ENCODE data around the gene APOA4.

The APOA4 gene

DNA sequence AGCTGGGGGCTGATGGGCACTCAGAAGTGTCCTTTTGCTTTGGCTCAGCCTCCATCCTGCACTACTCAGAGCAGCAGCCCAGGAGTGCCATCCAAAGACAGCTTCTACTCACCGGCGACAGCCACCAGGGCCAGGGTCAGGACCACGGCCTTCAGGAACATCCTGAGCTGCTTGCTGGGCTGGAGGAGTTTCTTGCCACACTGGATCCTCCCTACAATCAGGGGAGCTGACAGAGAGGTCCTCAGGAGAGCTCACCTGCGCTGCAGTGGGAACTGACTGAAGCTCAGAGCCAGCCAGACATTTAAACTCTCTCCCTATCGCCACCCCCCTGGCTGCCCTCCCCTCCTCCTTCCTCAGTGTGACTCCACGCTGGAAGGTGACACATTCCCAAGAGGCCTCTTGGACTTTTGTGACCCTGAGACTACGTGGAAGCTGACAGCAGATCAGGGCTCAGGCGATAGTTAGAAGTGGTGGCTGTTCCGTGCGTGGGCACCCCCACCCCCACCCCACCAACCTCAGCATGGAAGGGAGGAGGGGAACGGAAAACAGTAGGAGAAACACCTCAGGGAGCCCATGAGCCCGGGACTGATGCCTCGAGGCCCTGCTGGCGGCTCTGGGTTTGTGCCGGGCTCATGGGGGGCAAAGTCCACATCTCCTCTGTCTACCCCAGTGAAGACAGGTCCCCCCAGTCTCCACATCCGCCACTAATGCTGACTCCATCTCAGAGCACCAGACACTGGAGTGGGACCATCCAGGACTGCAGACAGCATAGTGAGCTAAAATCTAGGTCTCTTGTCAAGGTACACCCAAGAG, at the start of gene APOA4:
Gene APOA4 (minus strand): TSS at position 274 of the 813 bp plus-strand sequence. CDS start 113 bp downstream, at position 161.
- DNase-seq = no peak

DNA sequence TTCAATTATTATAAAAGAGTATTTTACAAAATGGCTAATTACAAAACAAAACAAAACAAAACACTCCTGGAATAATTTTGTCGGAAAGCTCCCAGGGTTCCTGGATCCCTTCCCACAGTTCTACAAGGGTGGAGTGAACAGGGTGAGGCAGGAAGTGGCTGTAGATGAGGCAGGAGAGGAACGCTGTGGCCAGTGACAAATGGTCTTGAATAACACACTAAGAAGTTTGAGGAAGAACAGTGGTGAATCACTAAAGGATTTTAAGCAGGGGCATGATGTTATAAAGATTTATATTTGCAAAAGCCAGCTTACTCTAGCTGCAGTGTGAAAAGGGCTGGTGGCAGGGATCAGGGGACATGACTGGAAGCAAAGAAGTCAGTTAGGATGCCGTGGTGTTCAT, 48.1 kb upstream of the APOA4 start:
- no peak for DNase-seq

DNA sequence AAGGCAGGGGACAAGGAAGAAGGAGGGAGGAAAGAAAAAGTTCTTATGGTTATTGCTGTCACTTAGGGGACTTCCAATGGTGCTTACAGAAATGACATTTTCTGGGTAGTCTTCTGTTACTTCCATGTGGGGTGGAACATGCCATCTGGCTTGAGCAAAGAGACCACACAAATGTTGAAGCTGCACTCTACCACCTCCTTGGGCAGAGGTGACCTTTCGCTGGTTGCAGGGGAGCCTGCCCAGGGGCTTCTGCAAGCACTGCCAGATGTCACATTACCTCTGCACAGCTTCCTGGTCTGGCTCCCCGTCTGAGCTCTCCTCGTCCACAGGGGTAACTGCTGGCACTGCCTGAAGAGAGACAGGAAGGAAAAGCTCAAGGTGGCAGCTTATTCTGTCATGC, 47.0 kb upstream of the APOA4 start:
- DNase-seq = no peak

DNA sequence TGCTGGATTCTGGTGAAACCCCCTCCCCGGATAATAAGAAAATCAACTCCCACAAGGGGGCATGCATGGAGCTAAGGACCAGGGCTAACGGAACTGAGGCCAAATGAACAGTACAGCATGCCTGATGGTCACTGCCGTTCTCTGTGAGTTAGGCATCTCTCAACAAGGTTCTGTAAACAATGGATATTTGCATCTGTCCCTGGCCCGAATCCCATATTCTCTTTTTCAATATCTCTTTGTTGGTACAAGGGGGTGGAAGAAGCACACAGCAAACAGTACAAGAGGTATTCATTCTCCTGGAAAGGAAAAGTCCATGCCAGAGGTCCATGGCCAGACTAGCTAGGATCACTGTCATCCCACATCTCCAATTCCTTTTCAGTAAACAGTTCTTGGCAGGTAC, 46.5 kb upstream of the APOA4 start:
- DNase-seq = no peak

DNA sequence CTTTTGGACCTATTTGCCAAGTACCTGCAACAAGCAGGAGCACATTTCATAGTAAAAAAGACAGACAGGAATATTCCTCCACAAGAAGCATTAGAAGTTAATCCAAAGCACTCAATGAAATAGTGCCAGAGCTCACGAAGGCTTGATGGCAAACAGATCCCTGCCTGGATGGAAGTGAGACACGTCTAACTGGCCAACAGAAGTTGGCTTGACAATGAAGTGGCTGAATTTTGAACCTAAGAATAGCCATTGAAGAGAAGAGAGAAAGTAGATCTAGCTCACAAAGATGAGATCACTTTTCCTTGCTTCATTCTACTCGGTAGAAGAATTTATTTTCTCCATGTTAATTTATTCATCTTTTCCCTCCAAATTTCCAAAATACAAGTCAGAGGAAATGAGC, 45.0 kb upstream of the APOA4 start:
- no peak for DNase-seq

DNA sequence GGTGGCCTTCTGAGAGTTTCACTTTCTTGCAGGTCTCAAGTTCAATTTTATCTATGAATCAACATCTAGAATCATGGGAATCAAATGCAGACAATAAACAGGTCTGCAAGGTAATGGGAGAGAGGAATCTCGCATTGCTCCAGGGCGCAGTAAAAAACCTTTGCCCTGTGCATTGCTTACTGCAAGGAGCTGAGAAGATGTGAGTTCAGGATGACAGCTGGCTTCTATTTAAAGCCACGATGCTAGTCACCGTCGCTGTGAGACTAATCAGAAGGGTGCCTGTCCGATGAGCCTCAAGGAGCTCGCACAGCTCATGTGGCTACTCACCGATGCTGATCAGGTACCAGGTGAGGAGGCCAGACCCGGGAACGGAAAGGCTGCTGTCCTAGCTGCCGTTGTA, 44.5 kb upstream of the APOA4 start:
- no peak for DNase-seq

DNA sequence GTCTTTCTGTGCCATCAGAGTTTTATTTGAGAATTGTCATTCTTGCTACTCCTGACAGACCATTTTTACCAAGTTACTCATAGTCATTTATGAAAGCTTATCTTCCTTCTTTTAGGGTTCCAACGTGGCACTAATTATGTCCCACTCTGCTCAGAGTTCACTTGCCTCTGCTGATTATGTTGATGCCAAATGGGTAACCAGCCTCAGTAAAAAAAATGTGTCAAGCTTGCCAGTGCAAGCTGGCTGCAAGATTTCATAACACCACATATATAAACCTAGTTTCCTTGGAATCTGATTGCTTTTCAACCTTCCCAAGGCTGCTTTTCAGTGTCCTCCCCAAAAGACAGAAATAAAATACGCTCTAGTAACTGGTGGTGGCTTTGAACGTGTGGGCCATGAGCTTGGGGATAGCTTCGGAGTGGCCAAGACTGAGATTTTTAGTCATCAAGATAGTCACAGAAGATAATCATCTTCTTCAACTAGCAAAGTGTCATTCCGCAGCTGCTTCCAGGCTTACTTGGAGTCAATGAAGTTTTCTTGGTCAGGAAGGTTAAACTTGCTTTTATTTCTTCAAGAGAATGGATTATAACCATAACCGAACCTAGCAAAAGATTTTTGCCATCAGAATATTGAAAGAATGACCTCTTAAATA, 43.8 kb upstream of the APOA4 start:
- DNase-seq = no peak

DNA sequence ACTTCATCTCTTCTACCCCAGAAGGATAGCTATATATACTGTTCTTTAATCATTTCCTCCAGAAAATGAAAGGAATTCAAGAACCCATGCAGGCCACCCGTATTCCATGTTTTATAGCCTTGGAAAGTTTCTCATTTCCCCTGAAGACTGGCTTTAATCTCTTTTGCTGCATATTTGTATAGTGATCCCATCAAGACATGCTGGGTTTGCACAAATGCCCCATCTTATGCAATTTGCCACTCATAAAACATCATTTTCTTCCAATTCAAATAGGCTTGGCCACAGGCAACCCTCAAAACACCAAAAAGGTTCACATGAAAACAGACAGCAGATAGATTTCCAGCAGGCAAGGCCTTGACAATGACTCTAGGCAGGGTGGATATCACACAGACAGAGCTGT, 42.6 kb upstream of the APOA4 start:
- DNase-seq = no peak

DNA sequence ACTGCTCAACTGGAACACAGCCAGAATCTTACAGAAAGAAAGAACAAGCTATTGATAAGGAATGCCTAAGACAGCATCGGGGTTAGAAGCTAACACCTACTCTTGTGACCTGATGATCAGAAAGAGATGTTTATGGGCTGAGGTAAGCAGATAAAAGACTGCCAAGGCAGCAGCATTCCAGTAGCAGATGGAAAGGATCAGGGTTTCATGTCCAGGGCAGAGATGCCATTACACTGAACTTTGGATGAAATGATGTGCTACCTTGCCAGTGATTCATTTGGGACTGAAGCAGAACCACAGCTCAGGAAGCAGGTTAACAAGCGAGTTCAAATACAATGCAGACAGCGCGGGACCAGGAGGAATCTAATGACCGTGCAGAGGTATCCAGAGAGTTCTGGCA, 41.4 kb upstream of the APOA4 start:
- no peak for DNase-seq

DNA sequence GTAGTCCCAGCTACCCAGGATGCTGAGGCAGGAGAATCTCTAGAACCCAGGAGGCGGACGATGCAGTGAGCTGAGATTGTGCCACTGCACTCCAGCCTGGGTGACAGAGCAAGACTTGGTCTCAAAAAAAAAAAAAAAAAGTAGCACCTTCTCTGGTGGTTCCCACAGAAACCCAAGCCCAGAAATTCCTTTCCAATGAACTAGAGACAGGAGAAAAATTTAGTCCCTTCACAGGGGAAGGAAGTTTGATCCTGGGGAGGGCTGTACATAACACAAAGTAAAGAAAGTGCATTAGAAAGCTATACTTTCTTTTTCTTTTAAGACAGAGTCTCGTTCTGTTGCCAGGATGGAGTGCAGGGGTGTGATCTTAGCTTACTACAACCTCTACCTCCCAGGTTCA, 39.8 kb upstream of the APOA4 start:
- no peak for DNase-seq

DNA sequence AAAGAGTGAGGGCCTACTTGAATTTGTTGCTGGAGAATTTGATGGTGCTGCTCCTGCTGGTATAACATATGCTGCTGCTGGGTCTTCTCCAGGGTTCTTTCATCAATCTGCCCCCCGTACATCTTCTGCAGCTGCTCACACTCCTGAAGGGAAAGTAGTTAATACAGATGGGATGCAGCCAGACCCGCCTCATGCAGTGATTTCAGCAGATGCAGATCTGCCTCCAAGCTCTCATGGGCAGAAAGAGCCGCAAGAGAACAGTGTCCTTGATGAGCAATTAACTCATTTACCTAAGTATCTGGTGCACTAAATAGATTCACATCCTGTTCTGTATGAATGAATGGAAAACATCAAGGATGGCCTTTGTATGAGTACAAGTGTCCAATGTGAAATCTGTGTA, 39.1 kb upstream of the APOA4 start:
- no peak for DNase-seq

DNA sequence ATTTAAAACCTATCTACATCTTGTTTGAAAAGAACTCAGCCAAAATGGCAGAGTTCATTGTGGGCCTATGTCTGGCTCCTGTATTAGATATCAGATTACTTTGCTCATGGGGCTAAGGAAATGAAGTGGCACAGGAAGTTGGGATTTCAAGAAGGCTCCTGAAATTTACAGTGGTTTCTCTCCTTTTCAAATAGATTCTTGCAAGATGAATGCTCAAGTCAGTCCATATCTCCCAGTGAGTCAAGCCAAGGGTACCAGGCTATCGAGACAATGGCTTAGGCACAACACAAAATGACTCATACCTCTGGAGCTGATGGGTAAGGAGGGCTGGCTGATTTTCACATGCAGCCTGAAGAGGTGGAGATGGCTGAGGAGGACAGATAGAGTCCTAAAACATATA, 38.4 kb upstream of the APOA4 start:
- DNase-seq = no peak

DNA sequence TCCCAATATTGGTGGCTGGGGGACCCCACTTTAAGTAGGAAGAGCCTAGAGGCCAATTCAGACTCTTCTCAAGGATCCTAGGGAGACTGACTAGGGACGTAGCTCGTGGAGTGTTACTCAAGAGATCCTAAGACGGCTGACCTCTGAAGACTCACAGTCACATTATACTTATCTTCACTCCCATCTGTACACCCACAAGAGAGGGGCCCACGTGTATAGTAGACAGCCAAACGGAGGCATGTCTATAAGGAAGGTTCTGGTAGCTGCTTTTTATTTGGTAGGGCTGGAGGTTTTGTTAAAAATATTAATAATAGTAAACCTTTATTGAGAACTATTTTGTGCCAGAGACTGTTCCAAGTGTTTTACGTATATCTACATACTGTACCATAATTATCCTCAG, 37.2 kb upstream of the APOA4 start:
- DNase-seq = no peak

DNA sequence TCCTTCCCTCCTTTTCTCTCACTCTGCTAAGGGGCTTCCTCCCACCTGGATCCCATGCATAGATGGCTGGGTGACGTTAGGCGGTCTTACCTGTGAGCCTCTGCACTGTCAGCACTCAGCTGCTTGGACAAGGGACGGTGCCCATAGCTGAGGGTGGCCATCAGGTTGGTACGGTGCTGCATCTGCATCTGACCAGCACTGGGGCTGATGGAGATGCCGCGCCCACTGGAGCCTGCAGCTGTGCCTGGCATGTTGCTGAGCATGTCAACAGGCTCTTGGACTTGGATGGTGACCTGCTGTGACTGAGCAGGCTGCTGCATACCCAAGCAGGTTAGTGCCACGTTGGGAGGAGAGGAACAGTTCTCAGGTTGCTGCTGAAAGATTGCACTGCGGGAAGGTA, 36.1 kb upstream of the APOA4 start:
- no peak for DNase-seq

DNA sequence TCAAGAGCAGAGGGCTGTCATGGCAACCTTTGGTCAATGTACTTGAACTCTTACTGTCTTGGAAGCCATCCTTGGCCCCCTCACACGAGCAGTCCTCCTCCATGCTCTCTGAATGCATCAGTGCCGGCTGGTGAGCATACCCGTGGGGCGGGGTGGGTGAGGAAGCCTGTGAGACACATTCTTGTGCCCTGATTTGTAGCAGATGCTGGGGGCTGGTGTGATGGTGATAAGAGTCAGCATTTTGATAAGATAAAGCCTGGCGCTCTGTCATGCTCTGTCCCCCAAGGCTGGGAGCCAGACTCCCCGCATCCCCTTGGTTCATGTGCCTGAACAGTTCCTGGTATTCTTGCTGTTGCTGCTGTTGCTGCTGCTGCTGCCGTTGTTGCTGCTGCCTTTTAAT, 34.8 kb upstream of the APOA4 start:
- no peak for DNase-seq

DNA sequence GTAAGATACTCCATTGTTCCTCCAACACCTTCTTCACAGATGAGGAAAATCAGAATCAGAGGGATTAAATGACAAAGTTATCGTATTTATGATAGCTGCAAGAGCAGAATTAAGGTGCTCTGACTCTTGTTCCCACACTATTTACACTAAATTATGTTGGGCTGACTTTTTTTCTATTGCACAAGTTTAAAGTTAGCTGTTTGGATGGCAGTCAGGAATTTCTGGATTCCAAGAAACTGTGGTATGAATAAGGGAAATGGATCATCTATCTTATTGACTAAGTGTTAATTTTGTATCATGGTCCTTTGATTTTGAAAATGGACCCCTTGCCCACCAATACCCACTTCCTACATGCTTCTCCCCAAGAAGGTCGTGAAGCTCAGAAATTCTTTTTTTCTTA, 34.2 kb upstream of the APOA4 start:
- no peak for DNase-seq

DNA sequence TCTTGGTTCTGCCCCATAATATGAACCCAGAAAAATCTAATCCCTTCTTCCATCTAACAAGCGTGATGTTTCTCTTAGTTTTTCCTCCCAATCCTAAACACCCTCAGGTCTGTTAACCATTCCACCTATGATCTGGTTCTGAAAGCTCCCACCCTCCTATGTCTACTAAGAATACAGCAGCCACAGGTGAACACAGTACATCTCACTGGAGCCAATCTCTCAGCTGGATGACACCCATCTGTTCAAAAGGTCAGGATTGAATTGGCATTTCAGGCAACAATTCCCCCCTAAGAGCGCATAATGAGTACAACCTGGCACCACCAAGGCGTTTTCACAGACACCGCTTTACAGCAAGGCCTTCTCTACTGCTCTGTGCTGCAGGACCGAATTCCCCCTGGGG, 33.3 kb upstream of the APOA4 start:
- no peak for DNase-seq

DNA sequence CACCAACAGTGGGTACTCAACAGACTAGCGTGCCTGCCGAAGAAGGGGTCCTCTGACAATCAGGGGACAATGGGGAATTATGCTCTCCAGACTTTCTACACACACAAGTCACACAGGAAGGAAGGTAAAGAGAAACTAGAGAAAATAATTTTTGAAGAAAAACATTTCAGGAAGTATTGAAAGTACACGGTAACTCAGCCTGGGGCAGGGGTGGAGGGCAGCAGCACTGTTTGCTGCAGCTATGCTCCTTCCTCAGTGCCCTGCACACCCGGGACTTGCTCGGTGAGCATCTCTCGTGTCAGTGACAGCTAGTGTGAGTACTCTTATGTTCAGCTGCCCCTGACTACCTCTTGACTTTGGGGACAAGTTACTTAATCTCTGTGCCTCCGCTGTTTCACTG, 32.3 kb upstream of the APOA4 start:
- no peak for DNase-seq

DNA sequence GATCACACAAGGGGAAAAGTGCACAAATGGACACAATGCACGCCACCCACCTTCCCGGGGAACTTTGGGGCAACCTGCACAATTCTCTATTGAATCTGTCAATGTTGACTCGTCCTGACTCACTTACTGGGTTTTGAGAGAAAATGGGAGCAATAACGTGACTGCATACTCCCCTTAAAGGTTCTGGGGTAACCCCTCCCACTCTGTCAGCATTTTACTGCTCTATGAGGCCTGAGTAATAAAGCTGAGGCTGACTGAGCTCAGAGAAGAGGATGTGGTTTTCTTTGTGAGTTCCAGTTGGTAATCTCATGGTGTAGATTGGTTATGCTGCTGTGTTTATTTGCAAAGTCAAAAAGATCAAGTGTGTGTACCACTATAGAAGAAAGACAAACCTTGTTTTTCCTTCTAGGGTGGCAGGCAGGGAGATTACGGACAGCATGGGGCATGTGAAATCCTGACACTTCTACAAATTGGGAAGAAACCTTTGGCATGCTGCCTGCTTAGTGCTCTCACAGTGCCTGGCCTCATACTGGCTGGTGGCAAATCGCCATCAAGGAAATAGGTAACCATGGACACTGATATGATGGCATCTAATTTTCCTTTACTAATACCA, 30.5 kb upstream of the APOA4 start:
- DNase-seq = no peak

DNA sequence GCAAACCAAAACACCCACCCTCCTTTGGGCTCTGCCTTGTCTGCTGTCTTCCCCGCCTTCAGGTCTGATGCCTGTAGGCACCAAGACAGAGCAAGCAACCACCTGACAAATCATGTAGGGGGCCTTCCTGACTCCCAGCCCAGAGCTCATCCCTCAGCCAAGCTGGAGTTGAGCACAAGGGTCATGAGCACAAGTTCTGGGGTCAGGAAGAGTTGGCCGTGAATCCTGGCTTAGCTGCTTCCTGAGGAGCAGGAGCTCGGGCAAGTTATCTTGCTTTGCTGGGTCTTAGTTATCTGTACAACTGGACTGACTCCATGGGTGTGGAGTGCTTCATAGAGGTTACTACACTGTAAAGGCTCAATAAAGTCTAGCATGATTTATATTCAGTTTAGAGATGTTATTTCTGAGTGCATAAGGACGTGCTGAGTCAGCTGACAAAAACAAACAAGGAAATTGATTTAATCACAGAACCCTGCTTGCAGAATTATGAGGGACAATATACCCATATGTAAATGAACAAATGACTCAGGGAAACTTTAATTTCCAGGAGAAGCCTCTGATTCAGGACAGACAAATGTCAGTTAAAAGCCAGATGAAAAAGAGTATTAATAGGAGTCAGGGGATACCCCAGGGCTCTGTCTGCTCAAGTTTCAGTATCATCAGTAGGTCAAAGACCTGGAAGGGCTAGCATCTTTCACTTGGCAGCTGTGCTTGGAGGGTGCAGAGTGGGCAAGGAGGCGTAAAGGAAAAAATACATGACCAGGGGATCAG, 29.3 kb upstream of the APOA4 start:
- no peak for DNase-seq

DNA sequence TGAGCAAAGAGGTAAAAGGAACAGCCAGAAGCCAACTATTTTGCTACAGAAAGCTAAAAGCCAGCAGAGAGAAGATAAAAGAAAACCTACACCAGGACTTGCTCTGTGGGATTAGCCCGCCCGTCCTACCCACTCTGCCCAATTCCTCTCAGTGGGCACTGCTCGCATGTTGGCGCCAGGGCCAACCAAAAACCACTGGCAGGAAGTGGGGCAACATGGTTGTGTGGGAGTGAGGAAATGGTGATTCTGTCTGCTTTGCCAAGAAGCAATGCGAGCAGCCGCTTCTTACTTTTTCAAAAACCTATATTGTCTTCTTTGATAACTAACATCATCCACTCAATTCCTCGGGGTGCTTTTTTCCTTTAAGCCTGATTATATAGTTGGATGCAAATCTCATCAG, 28.5 kb upstream of the APOA4 start:
- no peak for DNase-seq

DNA sequence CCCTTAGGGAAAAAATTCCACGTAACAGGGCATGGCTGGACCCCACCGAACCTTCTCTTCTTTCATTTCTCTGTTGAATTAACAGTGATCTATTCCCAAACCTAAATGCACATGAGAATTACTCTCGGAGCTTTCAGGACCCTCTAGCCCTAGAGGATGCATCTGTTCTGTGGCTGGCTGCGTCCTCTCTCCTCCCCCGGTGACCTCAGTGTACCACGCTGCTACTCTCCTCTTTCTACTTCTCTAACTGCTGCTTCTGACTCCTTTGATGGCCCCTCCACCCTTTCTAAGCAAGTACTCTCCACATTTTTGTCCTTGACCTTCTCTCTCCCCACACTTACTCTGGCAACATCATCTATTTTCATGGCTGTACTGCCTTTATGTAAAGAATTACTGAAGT, 26.4 kb upstream of the APOA4 start:
- no peak for DNase-seq

DNA sequence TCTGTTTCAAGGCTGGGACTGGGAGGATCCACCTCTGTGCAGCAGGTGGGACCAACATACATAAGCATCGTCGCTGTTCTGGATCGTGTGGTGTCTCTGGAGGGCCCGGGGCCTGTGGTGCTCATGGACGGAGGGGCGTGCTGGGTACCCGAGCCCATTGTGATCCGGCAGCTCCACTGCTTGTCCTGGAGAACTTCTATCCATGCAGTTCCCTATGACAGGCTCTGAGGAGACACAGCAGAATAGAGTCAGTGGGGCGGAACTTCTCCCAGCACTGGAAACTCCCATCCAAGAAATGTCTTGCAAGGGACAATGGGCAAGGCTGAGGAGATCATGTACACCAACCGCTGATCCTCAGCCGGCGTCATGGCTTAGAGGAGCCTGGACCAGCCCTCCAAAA, 26.0 kb upstream of the APOA4 start:
- no peak for DNase-seq

DNA sequence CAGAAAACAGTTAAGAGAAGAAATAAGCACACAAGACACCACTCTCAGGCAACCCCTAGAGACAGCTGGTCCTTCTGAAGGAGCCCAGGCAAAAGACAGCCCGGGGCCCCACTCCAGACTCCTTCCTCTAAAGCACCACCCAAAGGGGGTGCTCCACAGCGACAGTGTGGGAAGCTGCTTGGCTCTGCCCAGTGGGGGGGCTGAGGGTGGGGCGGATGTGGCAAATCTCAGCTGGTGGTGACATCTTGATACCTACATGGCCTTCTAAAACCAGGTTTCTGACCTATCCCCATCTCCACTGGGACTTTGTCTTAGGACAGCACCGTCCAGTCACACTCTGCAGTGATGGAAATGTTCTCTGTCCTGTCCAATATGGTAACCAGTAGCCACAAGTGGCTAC, 24.5 kb upstream of the APOA4 start:
- DNase-seq = no peak

Data from 8988T (cell line).